ENCODE measurements around the gene MN1. TPM values are rescaled to one million over a fixed set of nuclear protein-coding genes. Genes with fewer than 3 reads are reported as not detected.

MN1 gene
- polyA plus RNA-seq, 3 donors: 0.06 to 0.38 (median 0.29) TPM

GRCh38 chr22:27734066-27734465, 67.5 kb downstream of the MN1 start:
- Mint-ChIP-seq H3K36me3 (no peaks in the 10 kb centered on the region), H3K4me1 (peaks cover 7% of the 10 kb centered on the region), H3K9me3 (peaks cover 2 to 12% (median 5%) of the 10 kb centered on the region in 7 donors), H3K27ac (peak overlapping the region in 1 of 7 donors; percentile 41), H3K27me3 (ENCODE audit: low read depth in 3 of 3) (no peaks in the 10 kb centered on the region), H3K4me3 (no peak overlapping the region)
- Histone ChIP-seq H4K20me1 (ENCODE audit: insufficient read depth, low read length) (no peaks in the 10 kb centered on the region), H3K4me1 (ENCODE audit: control insufficient read depth in 1 of 2, insufficient read depth in 2 of 2, low read length in 2 of 2) (peaks cover 6 to 8% of the 10 kb centered on the region in 2 donors), H3K9ac (ENCODE audit: insufficient read depth, low read length, poor library complexity, severe bottlenecking) (no peak overlapping the region), H3K36me3 (replicated peaks in 1 of 2; ENCODE audit: control insufficient read depth in 1 of 2, insufficient read depth in 2 of 2, low read length in 2 of 2) (no peaks in the 10 kb centered on the region), H3K4me3 (replicated peaks in 1 of 3; ENCODE audit: low read depth in 2 of 3, low read length in 3 of 3) (no peak overlapping the region), H2AFZ (ENCODE audit: insufficient read depth, low read depth, low read length, poor library complexity, severe bottlenecking) (no peak overlapping the region), H3K79me2 (ENCODE audit: insufficient read depth, low read length) (no peaks in the 10 kb centered on the region), H3K27ac (ENCODE audit: low read depth in 1 of 2, low read length in 2 of 2) (no peak overlapping the region), H3K4me2 (replicated peaks; ENCODE audit: extremely low read depth, low read length, poor library complexity, severe bottlenecking) (no peak overlapping the region), H3K27me3 (ENCODE audit: control insufficient read depth in 2 of 2, insufficient read depth in 2 of 2, low read length in 2 of 2) (no peaks in the 10 kb centered on the region), H3K9me3 (replicated peaks in 1 of 2; ENCODE audit: control insufficient read depth in 1 of 2, insufficient read depth in 1 of 2, low read length in 2 of 2) (peaks cover 0 to 5% of the 10 kb centered on the region in 2 donors)
- TF ChIP-seq, protein P1, sequence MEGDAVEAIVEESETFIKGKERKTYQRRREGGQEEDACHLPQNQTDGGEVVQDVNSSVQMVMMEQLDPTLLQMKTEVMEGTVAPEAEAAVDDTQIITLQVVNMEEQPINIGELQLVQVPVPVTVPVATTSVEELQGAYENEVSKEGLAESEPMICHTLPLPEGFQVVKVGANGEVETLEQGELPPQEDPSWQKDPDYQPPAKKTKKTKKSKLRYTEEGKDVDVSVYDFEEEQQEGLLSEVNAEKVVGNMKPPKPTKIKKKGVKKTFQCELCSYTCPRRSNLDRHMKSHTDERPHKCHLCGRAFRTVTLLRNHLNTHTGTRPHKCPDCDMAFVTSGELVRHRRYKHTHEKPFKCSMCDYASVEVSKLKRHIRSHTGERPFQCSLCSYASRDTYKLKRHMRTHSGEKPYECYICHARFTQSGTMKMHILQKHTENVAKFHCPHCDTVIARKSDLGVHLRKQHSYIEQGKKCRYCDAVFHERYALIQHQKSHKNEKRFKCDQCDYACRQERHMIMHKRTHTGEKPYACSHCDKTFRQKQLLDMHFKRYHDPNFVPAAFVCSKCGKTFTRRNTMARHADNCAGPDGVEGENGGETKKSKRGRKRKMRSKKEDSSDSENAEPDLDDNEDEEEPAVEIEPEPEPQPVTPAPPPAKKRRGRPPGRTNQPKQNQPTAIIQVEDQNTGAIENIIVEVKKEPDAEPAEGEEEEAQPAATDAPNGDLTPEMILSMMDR (IDR thresholded peaks at IDR 0.05): no peak
- WGBS (ENCODE audit: insufficient coverage): 100% methylated on average over 1 of the region's 4 CpGs
- intact Hi-C loops (cut with micrococcal nuclease): no loop called here
- no peak for DNase-seq

GRCh38 chr22:27732841-27733240, 68.7 kb downstream of the MN1 start:
- intact Hi-C loops (cut with micrococcal nuclease): no loop called here
- TF ChIP-seq, protein P1 (IDR thresholded peaks at IDR 0.05): no peak
- Mint-ChIP-seq H3K4me3 (no peak overlapping the region), H3K27me3 (ENCODE audit: low read depth in 3 of 3) (peaks cover 0 to 1% (median 0%) of the 10 kb centered on the region in 3 donors), H3K36me3 (no peaks in the 10 kb centered on the region), H3K9me3 (peaks cover 2 to 9% (median 4%) of the 10 kb centered on the region in 7 donors), H3K4me1 (peaks cover 14% of the 10 kb centered on the region), H3K27ac (no peak overlapping the region)
- H3K4me3 ChIP-seq (replicated peaks in 1 of 3; ENCODE audit: low read depth in 2 of 3, low read length in 3 of 3): no peak overlapping the region
- no peak overlapping the region for H2AFZ ChIP-seq (ENCODE audit: insufficient read depth, low read depth, low read length, poor library complexity, severe bottlenecking)
- WGBS (ENCODE audit: insufficient coverage): 100% methylated on average over 5 of the region's 6 CpGs
- H3K27me3 ChIP-seq (ENCODE audit: control insufficient read depth in 2 of 2, insufficient read depth in 2 of 2, low read length in 2 of 2): no peaks in the 10 kb centered on the region
- H3K27ac ChIP-seq (ENCODE audit: low read depth in 1 of 2, low read length in 2 of 2): no peak overlapping the region
- no peak overlapping the region for H3K4me2 ChIP-seq (replicated peaks; ENCODE audit: extremely low read depth, low read length, poor library complexity, severe bottlenecking)
- peaks cover 0 to 5% of the 10 kb centered on the region in 2 donors for H3K9me3 ChIP-seq (replicated peaks in 1 of 2; ENCODE audit: control insufficient read depth in 1 of 2, insufficient read depth in 1 of 2, low read length in 2 of 2)
- no peaks in the 10 kb centered on the region for H3K36me3 ChIP-seq (replicated peaks in 1 of 2; ENCODE audit: control insufficient read depth in 1 of 2, insufficient read depth in 2 of 2, low read length in 2 of 2)
- no peaks in the 10 kb centered on the region for H4K20me1 ChIP-seq (ENCODE audit: insufficient read depth, low read length)
- no peaks in the 10 kb centered on the region for H3K79me2 ChIP-seq (ENCODE audit: insufficient read depth, low read length)
- peaks cover 12 to 14% of the 10 kb centered on the region in 2 donors for H3K4me1 ChIP-seq (ENCODE audit: control insufficient read depth in 1 of 2, insufficient read depth in 2 of 2, low read length in 2 of 2)
- DNase-seq: no peak
- no peak overlapping the region for H3K9ac ChIP-seq (ENCODE audit: insufficient read depth, low read length, poor library complexity, severe bottlenecking)

Measured in CD14-positive monocyte (primary cell).